SKM-1 (cell line): Measurements from ENCODE around the gene STIMATE.

Source experiments
- DNase-seq: peaks from one replicate; lab custom pipeline; 2025; ENCODE audit not compliant: unreplicated experiment; lab: John Stamatoyannopoulos, UW

The STIMATE gene

DNA sequence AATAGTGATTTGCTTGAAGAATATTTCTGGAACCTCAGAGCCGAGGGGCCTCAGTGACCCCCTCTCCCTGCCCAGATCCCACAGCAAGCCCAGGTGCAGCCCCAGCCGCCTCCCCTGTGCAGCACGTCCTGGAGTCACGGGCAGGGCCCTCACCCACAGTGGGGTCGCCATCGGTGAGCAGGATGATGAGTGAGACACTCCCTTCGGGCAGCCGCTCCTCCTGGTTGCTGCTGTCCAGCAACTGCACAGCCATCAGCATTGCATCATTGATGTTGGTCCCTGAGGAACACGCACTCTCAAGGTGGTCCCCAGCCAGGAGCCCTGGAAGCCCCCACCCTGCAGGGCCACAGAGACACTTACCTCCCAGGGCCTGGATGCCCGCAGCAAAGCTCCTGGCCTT lies 73.3 kb downstream of the STIMATE start:
- no peak for DNase-seq

DNA sequence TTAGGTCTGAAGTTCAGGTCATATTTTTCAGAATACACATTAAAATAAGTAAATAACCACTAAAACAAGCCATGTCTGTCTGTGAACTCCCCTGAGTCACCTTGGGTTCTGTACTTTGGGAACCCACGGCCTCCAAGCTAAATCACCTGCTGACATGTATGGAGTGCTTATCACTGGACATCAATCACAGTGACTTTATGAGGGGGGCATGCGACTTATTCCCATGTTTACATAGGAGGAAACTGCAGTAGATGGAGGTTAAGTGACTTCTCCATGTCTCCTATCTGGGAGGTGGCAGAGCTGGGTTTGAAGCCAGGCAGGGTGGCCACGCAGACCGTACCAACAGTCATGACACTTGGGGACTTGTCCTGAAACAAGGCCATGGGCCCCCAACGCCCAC lies 75.0 kb downstream of the STIMATE start:
- no peak for DNase-seq

DNA sequence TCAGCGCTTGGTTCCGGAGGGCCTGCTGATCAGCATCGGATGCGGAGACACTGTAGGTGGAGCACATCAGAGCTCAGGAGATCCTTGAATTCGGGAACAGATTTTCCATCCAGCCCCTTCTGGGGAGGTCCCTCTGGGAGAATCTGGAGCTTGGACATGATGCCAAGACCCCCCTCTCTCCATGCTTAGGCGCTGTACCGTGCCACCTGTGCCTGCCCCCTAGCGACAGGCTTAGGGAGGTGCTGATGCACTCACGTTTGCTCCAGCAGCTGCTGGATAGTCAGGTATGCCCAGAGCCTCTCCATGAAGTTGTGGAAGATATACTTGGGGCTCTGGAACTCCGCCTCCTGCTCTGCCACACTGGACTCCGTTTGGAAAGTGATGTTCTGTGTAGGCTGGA lies 76.6 kb downstream of the STIMATE start:
- peak; percentile 50 for DNase-seq

DNA sequence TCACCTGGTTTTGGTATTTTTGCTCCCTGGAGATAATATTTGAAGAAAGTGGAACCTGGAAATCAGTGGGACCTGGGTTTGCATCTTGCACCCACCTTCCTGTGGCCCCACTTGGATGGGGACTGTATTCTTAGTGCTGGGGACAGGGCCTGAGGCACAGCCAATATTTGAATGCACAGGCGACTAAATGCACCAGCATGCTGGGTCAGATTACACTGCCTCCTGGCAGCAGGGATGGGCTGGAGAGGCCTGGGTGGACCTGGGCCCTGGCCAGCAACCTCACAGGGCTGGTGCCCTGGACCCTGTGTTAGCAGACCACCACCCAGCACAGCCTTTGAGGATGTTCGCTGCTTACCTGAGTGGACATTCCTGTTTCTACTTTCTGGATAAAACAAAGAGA lies 77.4 kb downstream of the STIMATE start:
- DNase-seq = no peak

DNA sequence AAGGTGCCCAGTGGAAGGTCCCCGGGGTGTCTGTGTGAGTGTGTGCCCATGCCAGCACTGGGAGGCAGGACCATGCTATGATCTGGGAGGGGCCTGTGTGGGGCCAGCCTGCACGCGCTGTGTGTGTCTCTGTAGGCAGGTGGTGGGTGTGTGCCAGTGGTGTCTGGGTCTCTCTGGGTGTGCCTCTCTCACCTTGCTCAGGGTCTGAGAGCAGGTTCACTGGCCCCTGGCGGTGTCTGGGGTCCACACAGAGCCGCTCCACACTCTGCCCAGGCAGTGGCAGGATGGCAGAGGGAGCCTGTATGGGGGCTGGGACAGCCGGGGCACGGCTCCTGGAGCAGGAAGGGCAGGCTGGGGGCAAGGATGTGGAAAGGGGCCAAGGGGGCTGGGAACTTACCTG lies 79.5 kb downstream of the STIMATE start:
- no peak for DNase-seq

DNA sequence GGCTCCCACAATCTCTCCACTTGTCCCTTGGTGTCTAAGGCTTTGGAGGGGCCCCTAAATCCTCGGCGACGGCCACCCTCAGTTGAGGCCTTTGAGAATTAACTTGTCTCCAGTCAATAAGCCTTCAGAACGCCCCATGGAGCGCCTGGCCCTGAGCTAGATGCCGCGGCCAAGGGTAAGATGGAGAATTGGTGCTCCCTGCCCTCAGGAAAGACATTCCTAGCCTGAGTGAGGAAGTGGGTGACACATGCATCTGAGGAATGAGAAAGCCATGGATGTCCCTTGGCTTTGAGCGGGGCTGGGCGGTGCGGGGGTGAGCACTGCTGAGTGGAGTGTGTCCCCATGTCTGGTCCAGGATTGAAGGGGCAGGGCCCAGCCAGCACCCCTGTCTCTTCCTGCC lies 80.1 kb downstream of the STIMATE start:
- no peak for DNase-seq

DNA sequence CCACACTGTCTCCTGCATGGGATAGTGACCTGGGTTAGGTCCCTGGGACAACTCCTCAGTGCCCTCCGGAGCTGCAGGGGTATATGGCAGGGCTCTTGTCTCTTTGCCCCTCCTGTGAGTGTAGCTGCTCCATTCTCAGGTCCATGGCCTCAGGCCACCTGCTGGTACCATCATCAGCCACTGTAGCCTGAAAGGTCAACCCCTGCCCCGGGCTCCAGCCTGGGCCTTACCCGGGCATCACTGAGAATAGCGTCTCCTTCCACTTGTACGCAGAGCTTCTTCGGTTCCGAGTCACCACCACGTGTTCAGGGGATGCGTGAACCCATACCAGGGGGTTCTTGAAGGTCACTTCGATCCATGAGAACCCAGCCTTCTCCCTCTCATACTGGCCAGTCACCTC lies 80.7 kb downstream of the STIMATE start:
- DNase-seq = no peak

DNA sequence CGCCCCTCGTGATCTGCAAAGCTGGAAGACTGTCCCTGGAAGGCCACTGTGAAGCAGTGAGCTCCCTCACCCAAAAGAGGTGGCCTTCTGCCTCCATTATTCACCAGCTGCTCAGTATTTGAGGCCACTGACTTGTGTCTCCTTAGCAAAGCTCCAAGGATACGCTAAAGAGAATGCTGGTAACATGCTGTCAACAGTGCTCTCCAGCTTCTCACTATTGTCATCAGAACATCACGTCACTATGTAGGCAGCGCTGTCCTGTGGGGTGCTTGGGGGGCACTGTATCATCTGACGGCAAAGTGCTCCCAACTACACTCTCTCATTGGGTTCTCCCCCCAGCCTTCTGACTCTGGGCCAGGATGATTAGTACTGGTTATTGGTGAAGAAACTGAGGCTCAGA lies 81.1 kb downstream of the STIMATE start:
- DNase-seq = no peak

DNA sequence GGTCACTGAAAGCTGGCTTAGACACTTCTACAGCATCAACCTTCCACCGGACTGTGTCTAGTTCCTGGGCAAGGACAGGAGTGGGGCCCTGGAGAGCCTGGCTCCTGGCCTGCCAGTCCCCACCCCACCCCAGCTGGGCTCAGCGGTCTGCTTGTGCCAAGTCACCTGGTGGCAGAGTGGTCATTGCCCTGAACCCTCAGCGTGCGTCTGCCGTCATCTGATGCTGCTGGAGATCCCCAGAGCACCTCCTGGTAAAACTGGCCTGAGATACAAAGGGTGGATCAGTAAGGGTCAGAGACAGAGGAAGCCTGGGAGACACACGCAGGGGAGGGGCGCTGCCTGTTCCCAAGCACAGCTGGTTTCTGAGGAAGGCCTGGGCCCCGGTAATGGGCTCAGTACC lies 83.5 kb downstream of the STIMATE start:
- no peak for DNase-seq

DNA sequence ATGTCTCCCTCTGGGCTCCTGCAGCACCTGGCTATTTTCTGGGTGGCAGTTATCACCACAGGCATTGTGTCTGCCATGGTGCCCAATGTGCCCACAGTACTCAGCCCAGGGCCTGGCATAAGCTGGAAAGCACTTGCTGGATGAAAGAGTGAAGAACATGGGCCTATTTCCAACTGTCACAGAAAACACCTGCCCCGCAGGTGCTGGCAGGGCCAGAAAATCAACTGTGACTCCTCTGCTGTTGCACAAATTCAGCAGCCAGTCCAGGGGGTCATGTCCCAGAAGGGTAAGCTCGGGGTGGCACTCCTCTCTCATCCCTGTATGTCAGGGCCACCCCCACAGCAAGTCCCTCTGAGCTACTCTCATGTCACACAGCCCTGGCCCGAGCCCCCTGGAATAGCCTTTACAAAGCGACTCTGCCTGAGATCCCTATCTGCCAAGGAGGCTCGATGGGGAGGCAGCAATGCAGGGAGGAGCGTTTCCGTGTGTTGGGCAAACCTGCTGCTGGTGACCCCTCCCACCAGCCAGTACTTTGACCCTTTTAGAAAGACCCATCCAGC lies 85.8 kb downstream of the STIMATE start:
- no peak for DNase-seq

DNA sequence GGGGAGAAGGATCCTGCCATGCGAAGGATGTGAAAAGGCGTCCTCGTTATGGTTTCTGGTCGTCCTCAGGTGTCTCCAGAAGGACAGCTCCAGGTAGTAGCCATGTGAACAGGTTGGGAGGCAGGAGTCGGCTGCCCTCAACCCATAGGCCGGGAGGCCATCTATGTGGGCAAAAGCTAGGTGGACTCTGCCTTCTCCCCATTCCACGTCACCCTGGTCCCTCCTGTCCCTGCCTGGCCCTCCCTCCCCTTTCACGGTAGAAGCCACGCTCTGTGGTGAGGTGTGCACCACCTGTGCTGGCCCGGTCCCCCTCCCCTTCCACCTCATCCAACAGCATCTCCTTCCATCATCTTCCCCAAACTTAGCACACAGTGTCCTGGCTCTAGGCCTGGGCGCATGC lies 86.4 kb downstream of the STIMATE start:
- DNase-seq = no peak

DNA sequence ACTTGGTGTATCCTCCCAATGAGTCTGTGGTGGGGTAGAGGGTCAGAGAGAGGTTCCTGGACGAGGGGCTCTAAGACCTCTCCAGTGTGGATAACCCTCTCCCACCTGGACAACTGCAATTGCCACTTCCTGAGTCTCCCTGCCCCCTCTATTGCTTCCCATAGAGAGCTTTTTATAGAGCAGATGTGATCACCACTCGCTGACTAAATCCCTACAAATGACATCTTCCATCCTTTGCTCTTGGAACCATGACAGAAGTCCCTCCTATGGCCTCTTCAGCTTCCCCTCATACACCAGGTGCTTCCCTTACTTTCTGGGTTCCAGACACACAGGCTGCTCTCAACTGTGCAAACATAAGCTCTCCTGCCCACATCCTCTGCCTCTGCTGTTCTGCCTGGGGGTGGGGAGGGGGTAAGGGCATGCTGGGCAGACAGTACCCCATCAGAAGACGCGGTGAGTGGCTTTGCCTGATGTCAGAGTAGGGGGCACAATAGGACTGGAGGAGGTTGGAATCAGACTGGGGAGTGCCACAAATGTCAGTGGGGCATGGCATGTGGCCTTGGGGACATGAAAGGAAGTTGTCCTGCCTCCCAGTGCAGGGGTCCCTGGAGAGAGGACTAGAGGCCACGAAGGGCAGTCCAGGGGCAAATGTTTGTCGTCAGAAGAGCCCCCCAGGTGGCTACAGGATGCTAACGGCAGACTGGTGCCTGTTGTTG lies 87.5 kb downstream of the STIMATE start:
- DNase-seq = no peak

DNA sequence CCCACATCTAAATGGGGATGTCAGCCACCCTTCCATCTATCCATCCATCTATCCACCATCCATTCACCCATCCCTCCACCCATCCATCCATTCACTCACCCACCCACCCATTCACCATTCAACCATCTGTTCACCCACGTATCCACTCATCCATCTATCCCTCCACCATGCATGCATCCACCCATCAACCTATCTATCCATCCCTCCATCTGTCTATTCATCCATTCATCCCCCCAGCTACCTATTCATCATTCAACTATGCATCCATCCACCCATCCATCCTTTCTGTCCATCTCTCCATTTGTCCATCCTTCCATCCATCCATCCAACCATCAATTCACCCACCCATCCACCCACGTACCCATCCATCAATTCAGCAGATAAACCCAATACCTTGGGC lies 88.2 kb downstream of the STIMATE start:
- DNase-seq = no peak

DNA sequence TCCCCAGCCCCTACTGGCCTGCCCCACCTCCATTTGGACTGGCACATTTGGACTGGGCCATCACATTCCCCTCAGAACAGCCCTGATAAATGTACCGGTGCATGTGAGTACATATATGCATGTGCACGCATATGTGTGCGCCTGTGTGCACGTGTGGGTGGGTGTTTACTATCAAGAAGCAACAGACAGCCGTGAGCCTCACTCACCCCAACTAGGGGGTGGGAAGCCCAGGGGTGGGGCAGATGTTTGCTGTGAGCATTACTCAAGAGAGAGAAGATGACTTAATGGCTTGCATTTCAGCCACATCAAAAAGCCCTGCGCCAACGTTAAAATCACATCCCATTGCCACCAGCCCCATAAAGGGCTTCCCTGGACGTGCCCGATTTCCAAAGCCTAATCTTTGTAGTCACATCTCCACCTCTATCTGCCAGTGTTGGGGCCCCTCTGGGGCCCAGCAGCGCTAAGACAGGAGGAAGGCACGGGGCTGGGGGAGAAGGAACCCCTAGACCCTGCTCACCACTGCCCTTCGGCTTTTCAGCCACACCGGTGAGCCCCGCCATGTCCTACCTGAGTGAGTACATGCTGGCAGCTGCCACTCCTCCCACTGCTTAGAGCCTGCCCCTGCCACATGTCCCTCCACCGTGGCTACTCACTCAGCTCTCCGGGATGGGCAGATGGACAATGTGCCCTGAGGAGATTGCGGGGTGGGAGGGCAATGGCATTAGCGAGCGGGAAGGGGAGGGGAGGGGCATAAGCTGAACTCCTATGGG lies 91.9 kb downstream of the STIMATE start:
- no peak for DNase-seq

DNA sequence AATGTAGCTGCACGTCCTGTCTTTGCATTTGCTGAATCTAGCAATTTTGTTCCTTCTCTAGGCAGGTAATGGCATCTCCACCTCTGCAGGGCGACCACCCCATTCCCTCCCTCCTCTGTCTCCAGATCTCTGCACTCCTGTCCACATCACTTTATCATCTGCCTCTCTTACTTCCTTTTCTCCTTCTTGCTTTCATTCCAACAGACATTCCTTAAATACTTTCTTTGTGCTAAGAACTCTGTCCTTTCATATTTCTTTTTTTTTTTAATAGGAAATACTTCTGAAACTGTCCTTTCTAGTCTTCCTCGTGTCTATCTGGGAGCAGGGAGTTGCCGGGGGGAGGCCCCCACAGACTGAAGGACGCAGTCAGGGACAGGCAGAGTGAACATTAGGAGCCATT lies 95.5 kb downstream of the STIMATE start:
- no peak for DNase-seq

DNA sequence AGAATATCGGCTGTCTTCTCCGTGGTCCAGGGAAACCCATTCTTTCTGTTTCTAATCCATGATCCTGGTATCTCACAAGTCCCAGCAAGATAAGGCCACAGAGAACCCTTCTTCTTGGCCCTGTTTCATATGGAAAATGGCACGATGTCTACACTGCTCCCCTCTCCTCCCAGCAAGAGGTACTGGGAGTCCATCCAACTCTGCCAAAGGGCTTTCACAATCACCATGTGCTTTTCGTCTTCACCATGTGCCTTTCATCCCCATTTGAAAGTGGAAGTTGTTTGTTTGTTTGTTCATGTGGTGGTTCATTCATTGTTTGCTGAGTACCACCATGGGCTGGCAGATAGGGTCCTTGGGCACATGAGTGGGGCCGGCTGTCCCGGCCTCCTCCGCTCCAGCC lies 97.3 kb downstream of the STIMATE start:
- DNase-seq = no peak

DNA sequence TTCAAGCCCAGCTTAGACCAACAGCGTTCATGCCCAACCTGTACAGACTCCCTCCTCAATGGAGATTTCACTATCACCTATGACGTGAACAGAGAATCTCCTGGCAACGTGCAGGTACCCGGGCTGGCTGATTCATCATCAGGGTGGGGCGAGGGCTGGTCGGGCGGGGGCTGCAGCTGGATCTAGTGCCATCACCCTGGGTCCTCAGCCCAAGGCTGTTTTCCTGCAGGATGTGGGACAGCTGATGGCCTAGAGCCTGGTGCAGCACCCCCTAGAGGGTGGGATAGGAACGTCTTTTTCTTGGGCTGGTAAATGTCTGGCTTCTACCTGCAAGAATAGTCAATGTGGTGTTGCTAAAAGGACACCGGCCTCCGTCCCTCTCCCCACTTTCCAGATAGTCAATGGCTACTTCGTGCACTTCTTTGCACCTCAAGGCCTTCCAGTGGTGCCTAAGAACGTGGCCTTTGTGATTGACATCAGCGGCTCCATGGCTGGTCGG lies 98.3 kb downstream of the STIMATE start:
- DNase-seq = no peak

DNA sequence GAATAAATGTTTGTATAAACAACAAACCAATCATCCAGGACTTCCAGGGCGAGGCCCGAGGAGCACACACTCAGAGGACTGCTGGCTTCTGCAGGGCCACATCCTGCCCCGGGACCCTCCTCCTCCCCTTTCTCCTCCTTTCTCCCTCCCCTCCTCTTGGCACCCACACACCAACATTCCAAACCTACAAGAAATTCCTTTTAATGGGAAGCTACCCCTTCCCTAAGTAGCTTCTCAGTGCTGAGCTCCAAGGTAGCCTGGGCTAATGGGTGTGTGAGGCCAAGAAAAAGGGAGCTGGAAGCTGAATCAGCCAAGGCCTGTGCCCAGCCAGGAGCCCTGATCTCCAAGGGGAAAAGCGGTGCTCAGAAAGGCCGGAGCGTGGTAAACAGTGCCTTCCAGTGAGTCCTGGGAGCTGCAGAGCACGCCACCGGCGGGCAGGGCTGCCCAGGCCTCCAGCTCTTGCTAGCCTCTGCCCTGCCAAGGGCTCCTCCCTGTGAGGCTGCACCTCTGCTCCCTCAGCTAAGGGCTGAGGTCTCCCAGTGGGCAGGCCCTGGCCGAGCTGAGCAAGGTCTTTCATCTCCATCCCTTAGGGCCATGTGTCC lies 98.9 kb downstream of the STIMATE start:
- DNase-seq = no peak

DNA sequence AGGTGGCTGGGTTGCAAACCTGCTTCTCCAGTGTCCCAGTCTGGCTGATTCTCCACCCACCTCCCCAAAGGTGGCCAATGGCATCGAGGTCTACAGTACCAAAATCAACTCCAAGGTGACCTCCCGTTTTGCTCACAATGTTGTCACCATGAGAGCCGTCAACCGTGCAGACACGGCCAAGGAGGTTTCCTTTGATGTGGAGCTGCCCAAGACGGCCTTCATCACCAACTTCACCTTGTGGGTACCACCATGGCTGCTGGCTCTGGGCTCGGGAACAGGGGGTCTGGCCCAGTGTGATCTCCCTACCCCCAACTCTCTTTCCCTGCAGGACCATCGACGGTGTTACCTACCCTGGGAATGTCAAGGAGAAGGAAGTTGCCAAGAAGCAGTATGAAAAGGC lies 100.9 kb downstream of the STIMATE start:
- DNase-seq = no peak

DNA sequence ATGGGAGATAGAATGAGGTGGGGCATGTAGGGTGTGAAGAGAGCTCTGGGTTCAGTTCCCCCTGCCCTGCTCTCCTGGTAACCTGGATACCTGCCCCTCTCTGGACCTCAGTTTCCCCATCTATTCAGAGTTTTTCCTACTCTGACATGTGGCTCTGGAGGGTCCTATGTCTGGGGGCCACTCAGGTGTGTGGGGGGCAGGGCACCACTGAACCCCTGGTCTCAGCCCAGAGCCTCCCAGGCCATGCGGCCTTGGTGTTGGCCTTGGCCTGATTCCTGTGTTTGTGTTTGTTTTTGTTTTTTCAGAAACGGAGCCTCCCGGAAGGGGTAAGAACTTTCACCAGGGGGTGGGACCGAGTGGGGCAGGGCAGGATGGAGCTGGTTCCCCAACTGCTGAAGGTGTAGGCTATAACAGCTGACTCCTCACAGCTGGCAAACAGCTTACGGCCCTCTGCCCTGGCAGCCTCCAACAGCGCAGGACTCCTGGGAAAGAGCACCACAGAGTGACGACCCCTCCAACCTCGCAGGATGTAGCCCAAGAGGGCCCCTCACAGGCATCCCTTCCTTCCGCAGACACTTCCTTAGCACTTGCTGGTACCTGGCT lies 101.9 kb downstream of the STIMATE start:
- DNase-seq = no peak

DNA sequence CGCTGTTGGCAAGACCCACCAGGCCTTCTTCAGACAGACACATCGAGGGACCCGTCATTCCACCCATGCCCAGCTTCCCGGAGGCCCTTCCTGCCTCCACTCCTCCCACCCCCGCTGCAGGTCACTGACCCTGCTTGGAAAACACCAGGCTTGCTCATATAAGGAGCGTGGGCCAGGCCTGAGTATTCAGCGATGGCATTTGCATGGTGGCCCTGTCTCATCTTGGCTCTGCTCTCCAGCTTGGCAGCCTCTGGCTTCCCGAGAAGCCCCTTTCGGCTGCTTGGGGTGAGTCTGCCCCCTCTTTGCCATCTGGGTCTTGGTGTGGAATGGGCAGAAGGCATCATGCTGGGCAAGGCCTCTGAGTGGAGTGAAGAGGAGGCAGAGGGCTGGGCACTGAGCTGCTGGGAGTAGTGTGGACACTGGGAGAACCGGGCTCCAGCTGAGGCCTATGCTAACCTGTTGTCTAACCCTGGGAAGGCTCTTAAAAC lies 102.7 kb downstream of the STIMATE start, which contains the start of gene ITIH3:
Gene ITIH3, plus strand, starts transcription at position 185 of the 488 bp plus-strand sequence. Its CDS starts 8 bp downstream, at position 193.
- DNase-seq = no peak
